Measurements from ENCODE around the gene NOP9.

Gene NOP9, protein sequence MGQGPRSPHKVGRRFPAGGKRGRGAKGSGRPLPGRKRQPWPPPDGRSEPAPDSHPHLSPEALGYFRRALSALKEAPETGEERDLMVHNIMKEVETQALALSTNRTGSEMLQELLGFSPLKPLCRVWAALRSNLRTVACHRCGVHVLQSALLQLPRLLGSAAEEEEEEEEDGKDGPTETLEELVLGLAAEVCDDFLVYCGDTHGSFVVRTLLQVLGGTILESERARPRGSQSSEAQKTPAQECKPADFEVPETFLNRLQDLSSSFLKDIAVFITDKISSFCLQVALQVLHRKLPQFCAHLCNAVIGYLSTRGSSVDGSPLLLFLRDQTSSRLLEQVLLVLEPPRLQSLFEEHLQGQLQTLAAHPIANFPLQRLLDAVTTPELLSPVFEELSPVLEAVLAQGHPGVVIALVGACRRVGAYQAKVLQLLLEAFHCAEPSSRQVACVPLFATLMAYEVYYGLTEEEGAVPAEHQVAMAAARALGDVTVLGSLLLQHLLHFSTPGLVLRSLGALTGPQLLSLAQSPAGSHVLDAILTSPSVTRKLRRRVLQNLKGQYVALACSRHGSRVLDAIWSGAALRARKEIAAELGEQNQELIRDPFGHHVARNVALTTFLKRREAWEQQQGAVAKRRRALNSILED

GRCh38 chr14:24299255-24300191 is at the start of gene NOP9, which contains the start of gene DHRS1:
NOP9 (plus strand) TSS chr14:24299850; CDS start chr14:24299955, 105 bp downstream.
DHRS1 (minus strand) TSS chr14:24299780; CDS start chr14:24299106, 674 bp downstream.
- peak; percentile 82 for DNase-seq

DNA sequence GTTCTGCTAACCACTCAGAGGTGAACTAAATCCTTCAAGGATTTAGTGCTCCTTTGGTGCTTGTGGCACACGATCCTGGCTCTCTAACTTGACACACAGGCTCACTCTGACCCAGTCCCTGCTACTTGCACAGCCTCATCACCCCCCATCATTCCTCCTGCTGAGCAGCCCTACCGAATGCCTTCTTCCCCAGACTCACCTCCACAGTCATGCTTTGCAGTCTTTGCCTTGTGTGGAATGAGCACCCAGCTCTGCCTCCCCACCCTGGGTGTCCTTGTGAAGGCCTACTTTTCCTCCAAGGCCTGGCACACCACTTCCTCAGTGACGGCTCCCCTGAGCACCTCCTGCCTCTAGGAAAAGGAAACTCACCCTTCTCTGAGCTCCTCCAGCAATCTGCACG is 49.3 kb upstream of the NOP9 start:
- DNase-seq = no peak

DNA sequence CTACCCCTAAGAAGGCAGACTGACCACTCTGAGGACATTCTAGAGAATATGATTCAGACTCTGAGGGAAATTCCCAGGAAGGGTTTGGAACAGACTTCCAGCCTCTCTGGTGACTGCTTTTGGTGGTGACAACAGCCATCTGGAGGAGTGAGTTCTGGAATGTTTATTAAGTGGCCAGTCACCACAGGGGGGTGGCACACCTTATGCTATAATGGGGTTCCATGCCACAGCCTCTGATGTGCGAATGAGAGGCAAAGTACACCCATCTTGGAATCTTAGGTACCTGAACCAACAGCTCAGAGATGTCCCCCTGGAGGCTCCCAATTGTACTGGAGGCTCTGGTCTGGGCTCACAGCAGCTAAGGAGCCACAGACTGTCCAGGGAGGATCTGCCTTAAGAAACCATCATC is 47.8 kb upstream of the NOP9 start:
- DNase-seq = no peak

GRCh38 chr14:24252289-24253124 is 47.1 kb upstream of the NOP9 start:
- no peak for DNase-seq

DNA sequence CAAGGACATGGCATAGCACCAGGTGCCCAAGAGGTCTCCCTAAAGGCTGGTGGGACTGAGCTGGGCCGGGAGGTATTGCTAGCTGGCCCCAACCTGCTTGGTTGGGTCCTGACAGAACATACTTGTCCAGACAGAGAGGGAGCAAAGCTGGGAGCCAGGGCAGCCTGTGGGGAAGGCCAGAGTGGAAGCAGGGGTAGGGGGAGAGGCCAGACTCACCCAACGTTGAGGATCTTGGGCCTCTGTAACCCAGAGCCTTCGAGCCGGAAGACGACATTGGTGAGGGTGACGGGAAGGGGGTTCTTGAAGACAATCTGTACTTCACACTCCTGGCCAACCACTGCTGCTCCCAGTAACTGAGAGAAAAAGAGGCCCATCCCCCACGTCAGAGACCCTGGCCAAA is 45.7 kb upstream of the NOP9 start:
- no peak for DNase-seq

- no peak for DNase-seq
Measured at GRCh38 chr14:24254630-24255392, 44.8 kb upstream of the NOP9 start.

- DNase-seq = no peak
Measured at GRCh38 chr14:24255438-24255837, 44.2 kb upstream of the NOP9 start.

- no peak for DNase-seq
Measured at GRCh38 chr14:24255931-24256711, 43.5 kb upstream of the NOP9 start.

GRCh38 chr14:24256960-24257359 is 42.7 kb upstream of the NOP9 start:
- no peak for DNase-seq

DNA sequence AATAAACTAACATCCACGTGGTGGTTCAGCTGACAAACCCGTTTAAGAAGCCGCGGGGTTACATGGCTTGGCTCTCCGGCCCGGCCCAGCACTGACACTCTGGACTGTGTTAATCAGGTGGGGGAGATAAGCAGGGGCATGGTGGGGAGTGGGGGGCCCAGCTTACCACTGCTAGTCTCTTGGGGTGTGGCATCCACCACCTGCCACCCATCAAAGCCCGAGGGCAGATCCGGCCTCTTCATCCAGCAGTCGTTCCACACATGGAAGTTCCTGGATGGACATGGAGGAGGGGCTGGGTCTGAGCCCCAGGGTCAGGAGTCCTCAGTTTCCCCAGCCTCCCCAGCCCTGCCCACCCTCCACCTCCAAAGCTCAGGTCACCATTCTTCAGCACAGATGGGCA is 41.5 kb upstream of the NOP9 start:
- no peak for DNase-seq

GRCh38 chr14:24258548-24259265 is 40.9 kb upstream of the NOP9 start:
- DNase-seq = no peak

GRCh38 chr14:24259282-24260025 is 40.2 kb upstream of the NOP9 start:
- no peak for DNase-seq

DNA sequence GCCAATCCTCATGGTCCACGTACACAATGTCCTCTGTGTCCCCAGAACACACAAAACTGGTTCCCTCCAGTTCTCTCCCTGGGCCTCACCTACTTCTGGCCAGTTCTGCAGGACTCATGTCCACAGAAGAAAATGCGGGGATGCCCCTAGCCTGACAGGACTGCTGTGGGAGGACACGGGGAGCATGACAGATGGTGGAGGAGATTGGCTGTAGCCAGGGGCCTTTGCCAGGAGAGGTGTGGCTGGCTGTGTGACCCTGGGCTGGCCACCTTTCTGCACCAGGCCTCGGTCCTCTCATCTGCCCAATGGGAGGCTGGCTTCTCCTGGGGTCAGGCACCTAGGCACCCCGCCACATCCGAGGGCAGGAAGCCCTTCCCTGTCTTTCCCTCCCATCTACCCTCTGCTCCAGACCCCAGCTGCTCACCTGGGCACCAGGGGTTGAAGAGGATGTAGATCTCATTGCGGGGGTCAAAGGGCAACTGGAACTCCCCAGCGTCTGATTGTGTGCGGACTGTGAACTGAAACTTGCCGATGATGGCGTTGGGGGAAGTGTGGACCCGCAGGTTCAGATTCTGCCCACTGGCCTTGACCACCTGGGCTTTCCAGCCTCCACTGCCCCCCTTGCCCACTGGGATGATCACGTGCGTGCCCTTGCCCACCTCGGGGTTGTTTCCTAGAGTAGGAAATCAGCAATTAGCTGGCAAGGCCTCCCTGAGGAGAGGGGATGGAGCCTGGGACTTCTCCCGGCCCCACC is 39.4 kb upstream of the NOP9 start:
- DNase-seq = no peak

GRCh38 chr14:24260780-24261157 is 38.9 kb upstream of the NOP9 start:
- DNase-seq = no peak

- DNase-seq = no peak
Measured at GRCh38 chr14:24261256-24261968, 38.2 kb upstream of the NOP9 start.

GRCh38 chr14:24261969-24262327 is 37.7 kb upstream of the NOP9 start:
- DNase-seq = no peak

- no peak for DNase-seq
Measured at GRCh38 chr14:24262821-24263733, 36.6 kb upstream of the NOP9 start, which contains the start of gene TGM1. TGM1 (minus strand) TSS chr14:24263177; CDS start chr14:24262352, 825 bp downstream.

Data from NCI-H146 (cell line).